ENCODE results near the gene ATP8A2.

The ATP8A2 gene

GRCh38 chr13:26030331-26030730 is 658.6 kb downstream of the ATP8A2 start:
- TF ChIP-seq POLR2A (IDR thresholded peaks at IDR 0.05; ENCODE audit: low read length) (no peak), GATA1 (IDR thresholded peaks at IDR 0.05; ENCODE audit: low read depth, low read length) (no peak)
- DNase-seq = no peak

GRCh38 chr13:26034018-26034417 is 662.2 kb downstream of the ATP8A2 start:
- TF ChIP-seq GATA1 (IDR thresholded peaks at IDR 0.05; ENCODE audit: low read depth, low read length) = no peak
- no peak for TF ChIP-seq POLR2A (IDR thresholded peaks at IDR 0.05; ENCODE audit: low read length)

DNA sequence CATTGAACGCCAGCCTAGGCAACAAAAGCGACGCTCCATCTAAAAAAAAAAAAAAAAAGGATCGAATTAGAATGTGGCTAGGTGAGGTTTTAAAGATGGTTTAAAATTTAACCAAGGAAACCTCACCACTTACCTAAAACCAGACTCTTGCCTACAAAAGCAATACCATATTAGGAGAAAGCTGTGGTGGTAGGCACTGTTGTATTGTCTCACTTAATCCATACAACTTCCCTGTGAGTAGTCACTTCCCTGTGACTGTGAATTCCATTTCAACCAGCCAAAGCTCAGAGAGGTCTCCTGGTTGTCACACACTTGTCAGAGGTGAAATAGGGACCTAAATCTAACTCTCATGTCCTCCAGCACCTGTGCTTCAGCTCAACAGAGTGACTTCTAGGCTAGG is 664.6 kb downstream of the ATP8A2 start:
- DNase-seq = no peak
- TF ChIP-seq GATA1 (IDR thresholded peaks at IDR 0.05; ENCODE audit: low read depth, low read length) = no peak
- no peak for TF ChIP-seq POLR2A (IDR thresholded peaks at IDR 0.05; ENCODE audit: low read length)

More at GRCh38 chr13:26034018-26034417, 662.2 kb downstream of the ATP8A2 start:
- DNase-seq = no peak

DNA sequence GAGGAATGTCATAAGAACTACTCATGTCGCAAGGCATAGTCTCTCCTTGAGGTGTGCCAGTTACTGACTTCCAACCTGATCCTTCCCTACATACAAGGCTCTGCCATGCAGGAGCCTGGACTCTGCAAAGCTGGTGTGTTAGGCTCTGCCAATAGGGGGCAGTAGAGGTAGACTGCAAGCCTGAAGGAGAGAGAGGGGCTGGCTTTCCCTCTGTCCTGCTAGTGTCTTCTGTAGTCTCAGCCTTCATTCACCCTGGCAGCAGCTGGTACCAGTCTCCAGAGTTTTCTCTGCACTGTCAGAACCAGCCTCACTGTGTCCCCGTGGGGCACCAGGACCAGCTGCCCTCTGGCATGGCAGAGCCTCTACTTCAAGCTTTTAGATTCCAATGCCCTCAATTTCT is 665.5 kb downstream of the ATP8A2 start:
- DNase-seq = peak; percentile 30 to 59
- TF ChIP-seq POLR2A (IDR thresholded peaks at IDR 0.05; ENCODE audit: low read length) (no peak), GATA1 (IDR thresholded peaks at IDR 0.05; ENCODE audit: low read depth, low read length) (no peak)

DNA sequence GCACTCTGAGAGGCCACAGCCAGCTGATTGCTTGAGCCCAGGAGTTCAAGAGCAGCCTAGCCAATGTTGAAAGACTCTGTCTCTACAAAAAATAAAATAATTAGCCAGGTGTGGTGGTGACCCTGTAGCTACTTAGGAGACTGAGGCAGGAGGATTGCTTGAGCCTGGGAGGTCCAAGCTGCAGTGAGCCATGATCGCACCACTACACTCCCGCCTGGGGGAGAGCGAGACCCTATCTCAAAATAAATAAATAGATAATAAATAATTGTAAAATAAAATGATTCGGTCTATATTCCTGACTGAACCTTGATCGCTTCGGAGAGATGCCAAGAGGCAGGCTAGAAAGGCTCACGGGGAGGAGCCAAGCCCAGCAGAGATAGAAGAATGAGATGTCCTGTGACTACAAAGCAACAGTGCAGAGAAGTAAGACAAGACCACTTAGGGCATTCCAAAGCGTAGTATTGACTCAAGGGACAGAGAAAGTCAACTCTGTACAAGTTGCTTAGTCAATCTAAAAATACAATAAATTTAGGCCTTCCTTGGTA is 667.2 kb downstream of the ATP8A2 start:
- no peak for DNase-seq
- TF ChIP-seq GATA1 (IDR thresholded peaks at IDR 0.05; ENCODE audit: low read depth, low read length) (no peak), POLR2A (IDR thresholded peaks at IDR 0.05; ENCODE audit: low read length) (no peak)

- DNase-seq = no peak
- TF ChIP-seq POLR2A (IDR thresholded peaks at IDR 0.05; ENCODE audit: low read length) (no peak), GATA1 (IDR thresholded peaks at IDR 0.05; ENCODE audit: low read depth, low read length) (no peak)
Measured at GRCh38 chr13:26041444-26041843, 669.7 kb downstream of the ATP8A2 start.

- TF ChIP-seq GATA1 (IDR thresholded peaks at IDR 0.05; ENCODE audit: low read depth, low read length) = no peak
- no peak for TF ChIP-seq POLR2A (IDR thresholded peaks at IDR 0.05; ENCODE audit: low read length)
Measured at GRCh38 chr13:26042785-26043184, 671.0 kb downstream of the ATP8A2 start.

GRCh38 chr13:26045142-26045541 is 673.4 kb downstream of the ATP8A2 start:
- DNase-seq = no peak
- TF ChIP-seq POLR2A (IDR thresholded peaks at IDR 0.05; ENCODE audit: low read length) (no peak), GATA1 (IDR thresholded peaks at IDR 0.05; ENCODE audit: low read depth, low read length) (no peak)

More at GRCh38 chr13:26042785-26043184, 671.0 kb downstream of the ATP8A2 start:
- no peak for DNase-seq

DNA sequence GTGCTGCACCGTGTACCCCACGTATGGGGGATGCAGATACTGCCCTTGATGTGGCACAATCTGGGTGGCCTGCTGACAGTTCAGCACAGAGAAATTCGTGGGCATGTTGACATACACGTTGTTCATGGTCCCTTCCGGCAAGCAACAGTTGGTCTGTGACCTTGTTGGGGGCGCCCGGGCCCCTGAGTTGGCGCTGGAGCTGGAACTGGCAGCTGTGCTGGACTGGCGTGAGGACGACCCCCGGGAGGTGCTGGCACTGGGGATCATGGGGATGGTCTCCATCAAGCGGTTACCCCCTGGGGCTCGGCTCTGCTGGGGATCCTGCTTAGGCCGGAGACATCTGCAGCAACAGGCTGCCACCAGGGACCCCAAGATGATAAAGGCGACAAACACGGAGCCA is 674.9 kb downstream of the ATP8A2 start:
- no peak for TF ChIP-seq GATA1 (IDR thresholded peaks at IDR 0.05; ENCODE audit: low read depth, low read length)
- TF ChIP-seq POLR2A (IDR thresholded peaks at IDR 0.05; ENCODE audit: low read length) = no peak
- DNase-seq = no peak

DNA sequence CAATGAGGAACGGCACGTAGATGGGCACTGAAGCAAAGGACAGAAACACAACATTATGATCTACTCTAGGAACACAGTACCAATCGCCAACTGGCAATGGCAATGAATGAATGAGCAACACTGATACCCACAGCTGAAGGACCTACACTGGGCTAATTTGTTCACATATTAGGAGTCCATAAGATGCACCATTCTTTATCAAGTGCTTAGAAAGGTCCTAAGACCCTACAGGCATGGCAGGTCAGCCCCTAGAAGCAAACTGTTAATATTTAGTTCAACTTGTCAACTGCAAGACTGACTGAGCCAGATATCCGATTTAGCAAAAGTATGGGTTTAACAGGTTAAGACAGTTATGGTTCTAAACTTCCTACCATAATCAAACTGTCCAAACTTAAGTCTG is 675.3 kb downstream of the ATP8A2 start:
- TF ChIP-seq POLR2A (IDR thresholded peaks at IDR 0.05; ENCODE audit: low read length) (no peak), GATA1 (IDR thresholded peaks at IDR 0.05; ENCODE audit: low read depth, low read length) (no peak)
- DNase-seq = no peak

GRCh38 chr13:26048741-26049140 is 677.0 kb downstream of the ATP8A2 start:
- TF ChIP-seq POLR2A (IDR thresholded peaks at IDR 0.05; ENCODE audit: low read length) (no peak), GATA1 (IDR thresholded peaks at IDR 0.05; ENCODE audit: low read depth, low read length) (no peak)
- no peak for DNase-seq

DNA sequence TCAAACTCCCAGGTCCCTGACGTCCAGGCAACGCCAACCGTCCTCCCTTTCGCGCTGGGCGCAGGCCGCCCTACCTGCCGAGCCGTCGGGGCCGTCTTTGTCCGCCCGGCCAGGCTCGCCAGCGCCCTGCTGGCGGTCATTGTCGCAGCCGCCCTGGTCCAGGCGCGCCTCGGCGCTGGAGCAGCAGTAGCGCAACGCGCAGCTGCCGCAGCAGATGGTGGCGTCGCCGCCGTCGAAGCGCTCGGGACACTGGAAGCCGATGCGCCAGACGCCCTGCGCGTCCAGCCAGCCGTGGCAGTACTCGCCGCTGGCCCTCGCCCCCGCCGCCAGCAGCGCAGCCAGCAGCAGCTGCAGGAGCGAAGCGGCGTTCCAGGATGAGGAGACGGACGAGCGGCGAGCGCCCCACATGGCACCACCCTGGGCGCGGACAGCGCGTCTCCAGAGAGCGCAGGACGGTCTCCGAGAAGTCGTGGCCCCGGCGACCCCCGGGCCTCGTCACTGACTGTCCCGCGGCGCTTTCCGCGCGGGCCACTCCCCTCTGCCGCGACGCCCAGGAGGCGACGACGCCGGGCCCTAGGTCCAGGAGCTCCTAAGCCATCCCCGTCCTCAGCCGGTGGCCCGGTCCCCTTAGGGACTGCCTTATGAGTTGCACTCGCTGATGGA is 678.9 kb downstream of the ATP8A2 start:
- DNase-seq = peak in 1 of 2 experiments; percentile 27
- TF ChIP-seq GATA1 (IDR thresholded peaks at IDR 0.05; ENCODE audit: low read depth, low read length) (no peak), POLR2A (IDR thresholded peaks at IDR 0.05; ENCODE audit: low read length) (no peak)

DNA sequence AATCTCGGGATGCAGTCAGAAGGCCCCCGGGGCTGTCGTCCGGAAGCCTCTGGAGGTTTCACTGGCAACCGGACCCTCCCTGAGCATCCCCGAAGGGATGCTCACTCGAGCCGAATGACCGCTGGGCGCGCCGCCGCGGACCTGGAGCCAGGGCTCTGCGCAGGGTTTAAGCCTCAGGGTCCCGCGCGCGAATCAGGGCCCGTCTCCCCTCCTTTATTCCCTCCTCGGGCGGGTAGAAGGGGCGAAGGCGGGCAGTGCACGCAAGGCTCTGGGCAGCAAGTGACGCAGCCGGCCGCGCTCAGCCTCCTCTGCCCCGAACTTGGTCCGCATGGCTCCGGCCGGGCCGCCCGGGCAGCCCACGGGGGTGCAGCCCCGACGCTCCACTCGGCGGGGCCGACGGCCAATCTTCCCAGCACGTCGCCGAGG is 679.5 kb downstream of the ATP8A2 start:
- TF ChIP-seq POLR2A (IDR thresholded peaks at IDR 0.05; ENCODE audit: low read length) = no peak
- no peak for TF ChIP-seq GATA1 (IDR thresholded peaks at IDR 0.05; ENCODE audit: low read depth, low read length)
- no peak for DNase-seq

GRCh38 chr13:26051657-26052311 is 680.0 kb downstream of the ATP8A2 start, which contains the start of gene SHISA2:
TSS of gene SHISA2 (minus strand) at chr13:26052016. CDS start at chr13:26050975, 1,041 bp downstream.
- peak; percentile 6 to 13 for DNase-seq
- TF ChIP-seq GATA1 (IDR thresholded peaks at IDR 0.05; ENCODE audit: low read depth, low read length) (no peak), POLR2A (IDR thresholded peaks at IDR 0.05; ENCODE audit: low read length) (no peak)
